Activated CD8-positive, alpha-beta memory T cell treated with anti-CD3 and anti-CD28 coated beads for 48 hours (primary cell): ENCODE results near the gene GLI2.

Experiments
- DNase-seq, 3 experiments: peaks; one replicate each; pipeline ENCODE4 v3.0.0-alpha.2; 2020; ENCODE audit warnings: low read depth in 2 of 3, low spot score in 2 of 3

GLI2 gene

DNA sequence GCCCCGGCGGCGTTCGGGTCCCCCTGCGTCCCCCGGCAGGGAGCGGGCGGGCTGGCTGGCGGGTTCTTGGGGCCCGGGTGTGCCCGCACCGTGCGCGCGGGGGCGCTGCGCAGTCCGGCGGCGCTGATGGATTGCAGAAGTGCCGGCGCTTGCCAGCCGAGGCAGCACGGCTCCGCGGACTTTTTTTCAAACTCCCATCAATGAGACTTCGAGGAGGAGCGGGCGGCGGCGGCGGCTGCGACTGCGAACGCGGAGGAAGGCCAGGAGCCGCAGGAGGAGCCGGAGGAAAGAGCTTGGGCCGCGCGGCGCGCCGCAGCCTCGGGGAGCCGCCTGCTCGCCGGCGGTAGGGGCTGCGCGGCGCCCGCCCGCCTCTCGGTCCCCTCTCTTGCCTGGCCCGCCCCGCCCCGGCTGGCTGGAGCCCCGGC lies at the start of gene GLI2:
TSS of gene GLI2 (plus strand) at position 123 of the 425 bp plus-strand sequence. CDS start 61,453 bp downstream, outside the sequence.
- peak; percentile 7 to 28 (median 8) for DNase-seq

DNA sequence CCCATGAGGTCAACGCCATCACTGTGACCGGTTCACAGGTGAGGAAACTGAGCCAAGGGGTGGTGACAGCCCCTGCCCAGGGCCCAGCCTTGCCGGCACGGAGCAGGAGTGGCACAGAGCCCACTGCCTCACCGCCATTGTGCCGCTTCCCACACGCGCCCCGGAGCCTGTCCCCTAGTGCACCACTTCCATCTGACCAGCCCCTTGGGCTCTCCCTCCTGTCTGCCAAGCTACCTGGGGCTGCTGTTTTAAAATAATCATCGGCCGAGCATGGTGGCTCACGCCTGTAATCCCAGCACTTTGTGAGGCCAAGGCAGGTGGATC lies 49.7 kb upstream of the GLI2 start:
- DNase-seq, result no peak

DNA sequence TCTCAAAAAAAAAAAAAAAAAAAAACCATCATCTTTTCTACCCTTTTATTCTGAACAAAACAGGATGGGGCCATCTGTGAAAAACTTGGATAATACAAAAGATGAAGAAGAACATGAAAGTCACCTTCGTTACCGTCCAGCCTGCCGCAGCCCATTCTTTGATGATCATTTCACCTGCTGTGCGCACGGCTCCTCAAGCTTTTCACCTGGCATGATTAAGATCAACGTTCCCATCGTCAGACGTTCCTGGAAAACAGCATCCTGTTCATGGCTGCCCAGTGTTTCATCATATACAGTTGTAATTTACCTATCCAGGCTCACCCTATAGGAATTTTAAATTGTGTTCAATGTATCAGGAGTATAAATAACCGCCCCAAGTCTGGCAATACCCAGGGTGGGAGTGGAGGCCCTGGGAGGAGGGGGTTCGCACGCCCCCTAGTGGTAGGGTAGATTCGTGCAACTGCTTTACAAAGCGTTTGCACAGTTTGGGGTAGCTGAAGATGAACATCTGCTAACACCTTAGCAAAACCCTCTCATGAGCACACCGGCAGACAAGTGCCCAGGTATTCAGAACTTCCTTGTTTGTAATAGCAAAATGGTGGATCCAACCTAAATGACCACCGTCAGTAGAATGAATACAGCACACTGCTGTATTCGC lies 49.0 kb upstream of the GLI2 start:
- no peak for DNase-seq

DNA sequence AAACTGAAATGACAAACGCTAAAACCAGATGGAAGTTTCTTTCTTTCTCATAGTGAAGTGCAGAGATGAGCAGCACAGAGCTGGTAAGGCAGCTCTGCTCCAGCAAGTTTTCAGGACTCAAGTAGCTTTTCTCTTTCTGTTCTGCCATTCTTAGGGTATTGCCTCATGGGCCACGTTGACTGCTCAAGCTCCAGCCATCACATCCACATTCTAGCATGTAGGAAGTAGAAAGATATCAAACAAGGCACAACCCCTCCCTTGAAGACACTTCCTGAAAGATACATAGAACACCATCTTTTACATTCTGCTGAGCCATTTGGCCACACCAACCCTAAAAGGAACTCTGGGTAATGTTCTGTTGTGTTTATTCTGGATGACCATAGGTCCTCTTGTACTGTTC lies 48.5 kb upstream of the GLI2 start:
- no peak for DNase-seq

DNA sequence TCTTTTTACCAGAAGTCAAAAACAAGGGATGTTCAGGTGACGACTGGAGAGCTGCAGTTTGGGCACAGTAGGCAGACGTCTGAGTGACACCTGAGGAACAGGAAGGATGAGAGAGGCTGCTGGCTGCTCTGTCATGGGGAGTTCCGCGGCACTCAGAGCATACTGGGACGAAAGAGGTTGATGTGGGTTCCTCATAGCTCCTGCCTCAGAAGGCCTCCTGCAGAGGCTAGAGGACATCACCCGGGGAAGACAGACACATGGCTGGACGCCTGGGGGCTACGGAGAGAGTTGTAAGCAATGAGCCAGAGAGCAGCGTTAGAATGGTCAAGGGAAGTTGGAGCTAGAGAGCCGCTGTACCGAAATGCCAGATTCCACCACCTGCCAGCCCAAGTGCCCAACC lies 45.1 kb upstream of the GLI2 start:
- DNase-seq, result no peak

DNA sequence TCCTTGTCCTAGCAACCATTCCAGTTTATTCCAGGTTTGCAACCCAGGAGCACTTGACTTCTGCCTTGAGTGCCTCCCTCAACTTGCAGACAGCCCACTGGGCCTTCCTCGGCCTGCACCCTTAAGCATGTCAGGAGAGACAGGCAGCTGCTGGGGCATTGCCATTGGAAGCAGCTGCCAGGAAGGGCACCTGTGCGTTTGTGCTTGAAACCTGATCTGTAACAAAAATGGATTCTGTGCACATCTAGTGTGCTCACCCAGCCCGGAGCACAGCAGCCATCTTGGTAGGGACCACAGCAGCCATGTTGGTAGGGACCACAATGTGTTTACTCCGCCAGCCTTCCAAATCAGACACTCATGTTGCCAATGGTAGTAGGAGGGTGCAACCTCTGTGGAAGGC lies 44.3 kb upstream of the GLI2 start:
- DNase-seq, result no peak

DNA sequence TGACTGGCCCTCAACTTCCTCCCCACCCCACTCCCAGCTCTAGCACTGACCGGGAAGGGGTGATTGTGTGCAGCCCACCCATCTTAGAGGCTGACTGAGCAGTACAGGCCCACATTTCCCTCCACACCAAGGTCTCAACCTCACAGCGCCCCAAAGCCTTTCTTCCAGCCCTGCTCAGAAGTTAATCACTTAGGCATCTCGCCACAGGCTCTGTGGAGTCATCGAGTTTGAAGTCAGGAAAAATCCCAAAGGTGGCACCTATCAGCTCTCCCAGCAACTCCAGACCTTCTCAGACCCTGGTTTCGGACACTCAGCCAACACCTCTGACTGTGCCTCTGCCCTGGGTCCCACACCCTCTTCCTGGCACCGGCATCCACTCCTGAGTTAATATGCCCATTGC lies 43.0 kb upstream of the GLI2 start:
- no peak for DNase-seq

DNA sequence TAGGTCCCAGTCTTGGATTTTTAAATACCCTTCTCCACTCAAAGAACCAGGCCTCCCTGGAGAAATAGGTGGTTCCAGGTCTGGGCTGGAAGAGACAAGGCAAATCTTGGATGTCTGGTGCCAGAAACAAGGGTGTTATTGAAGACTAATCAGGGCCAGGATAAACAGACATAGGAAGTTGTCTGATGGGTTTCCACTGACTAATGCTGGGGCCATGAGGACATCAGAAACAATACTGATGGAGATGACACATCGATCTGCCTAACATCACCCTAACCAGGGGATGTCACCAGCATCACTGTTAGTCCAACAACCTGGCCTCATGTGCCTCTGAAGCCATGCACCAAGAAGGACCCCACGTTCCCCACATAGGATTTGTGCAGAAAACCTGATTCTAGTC lies 42.5 kb upstream of the GLI2 start:
- DNase-seq, result no peak

DNA sequence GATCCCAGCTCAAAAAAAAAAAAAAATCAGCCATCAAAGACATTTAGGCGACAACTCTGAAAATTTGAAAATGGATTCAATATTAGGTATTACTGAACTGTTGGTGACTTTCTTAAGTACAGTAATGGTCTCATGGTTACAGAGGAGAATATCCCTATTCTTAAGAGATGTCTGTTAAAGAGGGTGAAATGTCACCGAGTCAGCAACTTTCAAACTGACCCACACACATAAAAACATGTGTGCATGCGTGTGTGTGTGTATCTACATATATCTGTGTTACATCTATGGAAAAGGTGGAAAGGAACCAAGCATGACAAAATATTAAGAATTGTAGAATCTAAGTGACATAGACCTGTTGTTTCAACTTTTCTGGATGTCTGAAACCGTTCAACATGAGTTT lies 41.6 kb upstream of the GLI2 start:
- DNase-seq, result no peak

DNA sequence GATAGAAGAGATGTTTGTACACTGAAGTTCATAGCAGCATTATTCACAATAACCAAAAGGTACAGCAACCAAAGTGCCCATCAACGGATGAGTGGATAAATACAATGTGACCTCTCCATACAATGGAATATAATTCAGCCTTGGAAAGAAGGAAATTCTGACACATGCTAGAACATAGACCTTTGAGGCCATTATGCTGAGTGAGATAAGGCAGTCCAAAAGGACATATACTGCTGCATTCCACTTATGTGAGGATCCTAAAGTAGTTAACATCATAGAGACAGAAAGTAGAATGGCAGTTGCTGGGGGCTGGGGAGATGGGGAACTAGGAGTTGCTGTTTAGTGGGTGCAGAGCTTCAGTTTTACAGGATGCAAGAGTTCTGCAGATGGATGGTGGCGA lies 38.2 kb upstream of the GLI2 start:
- no peak for DNase-seq

DNA sequence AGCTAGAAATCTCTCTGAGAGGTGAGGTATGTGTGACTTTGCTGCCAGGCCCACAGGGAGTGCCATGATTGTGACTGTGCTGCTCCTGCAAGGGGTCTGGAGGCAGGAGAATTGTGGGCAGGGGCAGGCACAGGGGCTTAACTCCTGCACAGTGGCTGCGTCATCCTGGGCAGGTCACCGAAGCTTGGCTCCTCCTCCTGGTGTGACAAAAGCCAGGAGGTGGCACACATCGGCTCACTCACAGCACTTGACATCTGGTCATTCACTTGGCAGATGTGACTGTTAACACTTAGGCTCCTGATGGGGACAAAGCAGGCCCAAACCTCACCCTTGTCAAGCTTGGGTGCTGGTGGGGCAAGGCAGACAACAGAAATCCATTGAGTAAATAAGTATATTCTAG lies 36.4 kb upstream of the GLI2 start:
- no peak for DNase-seq

DNA sequence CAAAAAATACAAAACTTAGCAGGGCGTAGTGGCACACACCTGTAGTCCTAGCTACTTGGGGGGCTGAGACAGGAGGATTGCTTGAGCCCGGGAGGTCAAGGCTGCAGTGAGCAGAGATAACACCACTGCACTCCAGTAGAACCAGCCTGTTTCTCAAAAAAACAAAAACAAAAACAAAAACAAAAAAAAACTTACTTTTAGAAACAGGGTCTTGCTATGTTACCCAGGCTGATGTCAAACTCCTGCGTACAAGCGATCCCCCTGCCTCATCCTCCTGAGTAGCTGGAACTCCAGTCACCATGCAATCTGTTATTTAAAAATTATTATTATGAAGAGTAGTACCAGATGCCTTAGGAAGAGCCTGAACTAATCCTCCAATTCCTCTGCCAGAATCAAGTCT lies 35.0 kb upstream of the GLI2 start:
- no peak for DNase-seq

DNA sequence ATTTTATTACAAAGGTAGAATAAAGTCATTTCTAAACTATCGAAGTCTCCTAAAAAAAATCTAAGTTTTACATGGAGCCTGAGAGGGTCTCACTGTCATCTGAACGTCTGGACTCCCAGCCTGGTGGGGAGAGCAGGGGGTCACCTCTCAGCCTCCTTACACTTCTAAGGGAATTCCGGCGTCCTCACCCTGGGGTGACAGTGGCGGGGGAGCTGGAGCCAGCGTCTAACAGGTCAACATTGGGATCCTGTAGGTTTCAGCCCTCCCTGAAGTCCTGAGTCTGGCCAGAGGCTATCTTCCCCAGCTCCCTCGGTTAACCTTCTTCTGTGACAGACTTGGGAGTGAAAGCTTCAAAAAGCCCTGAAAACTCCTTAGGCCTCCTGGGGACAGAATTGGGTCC lies 34.6 kb upstream of the GLI2 start:
- DNase-seq, result no peak

DNA sequence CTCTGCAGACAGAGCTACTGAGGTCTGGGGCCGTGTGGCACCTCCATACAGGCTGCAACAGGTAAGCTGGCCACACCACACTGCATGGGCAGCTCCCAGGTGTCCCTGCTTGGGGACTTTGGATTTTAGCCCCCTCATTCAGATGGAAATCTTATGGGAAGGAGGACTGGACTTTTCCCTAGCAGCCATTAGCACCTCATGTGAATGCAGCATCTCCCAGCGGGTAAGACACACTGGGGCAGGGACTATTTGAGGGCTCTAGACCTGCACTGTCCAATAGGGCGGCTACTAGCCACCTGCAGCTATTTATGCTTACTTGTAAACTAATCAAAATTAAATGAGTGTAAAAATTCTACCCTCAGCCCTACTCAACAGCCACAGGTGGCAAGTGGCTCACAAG lies 34.2 kb upstream of the GLI2 start:
- DNase-seq, result no peak

DNA sequence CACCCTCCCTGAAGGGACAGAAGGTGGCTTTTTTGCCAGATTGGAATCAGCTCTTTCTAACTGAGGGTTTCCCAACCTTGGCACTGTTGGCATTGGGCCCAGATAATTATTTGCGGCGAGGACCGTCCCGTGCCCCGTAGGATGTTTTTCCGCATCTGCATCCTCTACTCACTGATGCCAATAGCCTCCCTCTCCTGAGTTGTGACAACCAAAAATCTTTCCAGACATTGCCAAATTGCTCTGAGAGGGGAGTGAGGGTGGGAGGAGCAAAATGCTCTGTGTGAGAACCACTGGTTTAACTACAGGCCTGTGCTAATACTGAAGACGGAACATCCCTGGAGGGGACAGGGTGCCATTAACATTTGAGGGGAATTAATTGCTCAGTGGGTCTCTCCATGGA lies 33.6 kb upstream of the GLI2 start:
- no peak for DNase-seq

DNA sequence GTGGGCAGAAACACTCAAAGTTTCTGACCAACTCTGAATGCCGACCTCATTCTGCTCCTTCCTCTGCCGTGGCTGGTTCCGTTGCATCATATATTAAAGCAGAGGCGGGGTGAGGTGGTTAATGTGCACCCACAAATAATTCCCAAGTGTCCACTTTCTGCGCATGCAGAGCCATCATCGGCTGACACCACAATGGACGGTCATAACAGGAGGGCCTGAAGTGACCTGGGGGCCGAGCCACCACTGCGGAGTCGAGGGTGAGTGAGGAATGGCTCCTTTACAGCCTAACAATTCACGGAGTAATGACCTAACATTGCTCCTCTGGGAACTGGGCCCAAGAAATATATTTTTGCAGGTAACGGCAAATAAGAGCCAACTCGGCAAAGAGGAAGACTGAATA lies 32.9 kb upstream of the GLI2 start:
- DNase-seq, result no peak

DNA sequence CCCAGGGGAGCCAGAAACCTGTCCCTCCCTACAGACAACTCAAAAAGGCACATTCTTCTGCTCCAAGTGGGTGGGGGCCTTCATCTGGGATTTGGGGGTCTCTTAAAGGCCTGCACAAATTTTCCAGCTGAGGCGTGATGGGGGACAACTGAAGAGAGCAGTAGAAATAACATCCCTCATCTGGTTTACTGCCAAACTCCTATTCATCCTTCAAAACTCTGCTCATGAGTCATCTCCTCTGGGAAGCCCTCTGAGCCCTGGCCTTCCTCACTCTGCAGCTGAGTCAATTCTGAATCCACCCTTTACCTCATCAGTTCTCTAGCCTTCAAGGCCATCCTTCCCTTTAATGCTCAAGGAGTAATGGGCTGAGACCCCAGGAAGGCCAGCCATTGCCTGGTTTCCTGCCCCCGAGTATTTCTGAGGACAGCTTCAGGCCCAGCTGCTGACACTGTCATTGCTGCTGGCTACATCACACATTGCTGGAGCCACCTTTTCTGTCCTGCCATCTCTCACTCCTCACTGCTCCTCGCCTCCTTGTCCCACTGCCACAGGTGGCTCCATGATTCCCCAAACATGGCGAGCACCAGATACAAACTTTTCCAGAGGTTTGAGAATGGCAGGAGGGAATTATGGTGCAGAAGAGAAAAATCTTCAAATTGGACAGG lies 32.2 kb upstream of the GLI2 start:
- DNase-seq, result no peak

DNA sequence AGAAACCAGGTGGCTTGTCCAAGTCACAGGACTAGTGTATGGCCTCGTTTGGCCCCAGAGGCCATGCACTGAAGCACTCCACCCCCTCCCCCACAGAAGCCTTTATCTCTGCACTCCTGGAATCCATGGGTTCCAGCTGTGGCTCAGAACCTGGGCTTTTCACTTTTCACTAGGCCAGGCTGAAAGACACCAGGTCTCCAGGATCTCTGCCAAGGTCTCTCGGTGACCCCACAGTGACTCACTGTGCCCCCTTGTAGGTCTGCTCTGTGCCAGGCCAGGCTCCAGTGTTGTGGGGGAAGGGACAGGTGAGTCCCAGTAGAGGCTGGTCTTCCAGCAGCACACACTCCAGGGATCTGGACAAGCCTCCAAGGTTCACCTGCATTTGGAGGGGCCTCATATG lies 31.0 kb upstream of the GLI2 start:
- DNase-seq, result no peak

DNA sequence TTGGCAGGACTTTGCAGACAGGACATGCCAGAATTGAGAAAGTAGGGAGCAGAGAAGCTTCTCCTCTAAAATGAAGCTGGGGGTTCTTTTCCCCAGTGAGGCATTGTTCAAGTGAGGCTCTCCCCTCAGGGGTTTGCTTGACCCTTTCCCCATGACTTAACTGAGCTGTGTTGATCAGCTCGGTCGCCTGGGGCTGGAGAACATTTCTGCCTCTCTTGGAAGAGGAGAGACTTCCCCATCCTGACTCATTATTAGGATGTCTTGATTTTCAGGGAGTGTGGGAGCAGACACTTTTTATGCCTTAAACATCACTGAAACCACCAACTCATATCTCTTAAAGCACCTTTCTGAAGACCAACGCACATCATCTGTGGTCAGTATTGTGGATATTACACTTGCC lies 27.9 kb upstream of the GLI2 start:
- no peak for DNase-seq

DNA sequence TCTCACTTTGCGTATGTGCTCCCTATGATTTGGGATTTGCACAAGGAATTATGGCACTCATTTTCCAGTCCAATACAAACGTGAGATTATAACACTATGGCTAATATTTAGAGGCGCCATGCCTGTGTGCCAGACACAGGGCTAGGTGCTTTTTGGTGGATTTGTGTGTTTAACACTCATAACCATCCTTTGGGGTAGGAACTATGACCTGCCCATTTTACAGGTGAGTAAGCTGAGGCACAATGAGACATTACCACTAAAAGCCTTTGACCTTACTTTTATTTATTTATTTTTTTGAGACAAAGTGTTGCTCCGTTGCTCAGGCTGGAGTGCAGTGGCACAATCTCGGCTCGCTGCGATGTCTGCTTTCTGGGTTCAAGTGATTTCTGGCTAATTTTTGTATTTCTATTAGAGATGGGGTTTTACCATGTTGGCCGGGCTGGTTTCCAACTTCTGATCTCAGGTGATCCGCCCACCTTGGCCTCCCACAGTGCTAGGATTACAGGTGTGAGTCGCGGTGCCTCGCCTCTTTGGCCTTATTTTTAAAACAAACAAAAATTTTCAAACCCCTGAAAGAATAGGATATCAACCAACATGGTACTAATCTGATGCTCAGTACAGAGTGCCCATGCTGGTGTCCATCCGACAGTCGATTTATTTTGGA lies 26.6 kb upstream of the GLI2 start:
- DNase-seq, result no peak

DNA sequence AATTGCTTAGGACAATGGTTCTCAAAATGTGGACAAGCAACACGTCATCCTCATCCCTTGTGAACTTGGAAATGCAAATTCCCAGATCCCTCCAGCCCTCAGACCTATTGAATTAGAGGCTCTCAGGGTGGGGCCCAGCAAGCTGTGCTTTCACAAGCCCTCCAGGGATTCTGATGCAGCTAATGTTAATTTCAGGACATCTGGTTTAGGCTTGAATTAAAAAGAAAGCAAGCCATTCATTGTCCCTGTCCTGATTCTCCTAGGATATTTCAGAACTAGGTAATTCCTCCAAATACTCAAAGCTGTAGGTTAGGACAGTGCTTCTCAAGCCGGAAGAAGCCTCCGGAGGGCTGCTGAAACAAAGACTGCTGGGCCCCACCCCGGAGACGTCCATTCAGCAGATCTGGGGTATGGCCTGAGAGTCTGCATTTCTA lies 26.0 kb upstream of the GLI2 start:
- DNase-seq, result no peak

DNA sequence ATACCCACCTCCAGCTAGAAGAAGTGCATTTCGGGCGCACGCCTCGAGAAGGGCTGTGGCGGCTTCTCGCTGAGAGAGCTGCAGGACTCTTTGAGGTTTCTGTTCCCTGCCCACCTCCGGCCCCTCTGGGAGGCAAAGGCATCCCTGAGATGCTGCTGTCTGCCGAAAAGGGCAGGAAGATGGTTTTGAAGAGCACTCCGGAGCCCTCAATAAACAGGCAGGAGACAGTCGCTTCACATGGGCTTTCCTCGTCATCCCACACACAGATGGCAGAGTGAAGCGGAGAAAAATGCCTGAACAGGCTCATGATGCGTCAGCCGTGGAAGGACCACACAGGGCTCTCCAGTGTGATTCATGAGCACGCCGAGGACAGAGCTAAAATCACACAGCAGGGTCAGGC lies 25.4 kb upstream of the GLI2 start:
- DNase-seq, result no peak

DNA sequence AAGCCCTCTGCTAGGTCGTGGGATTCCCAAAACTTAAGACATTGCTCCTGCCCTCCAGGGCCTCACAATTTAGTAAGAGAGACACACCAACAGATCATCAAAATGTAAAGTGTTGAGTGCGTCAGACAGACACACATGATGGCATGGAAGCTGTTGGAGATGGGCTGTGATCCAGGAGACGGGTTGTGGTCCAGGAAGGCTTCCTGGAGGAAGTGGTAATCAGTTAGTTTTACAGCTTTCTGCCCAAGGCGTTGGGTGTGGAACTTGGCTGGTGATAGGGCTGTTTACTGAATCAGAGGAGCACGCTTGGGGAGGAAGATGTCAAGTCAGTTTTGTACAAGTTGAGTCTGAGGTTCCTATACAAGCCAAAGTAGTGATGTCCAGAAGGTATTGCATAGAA lies 24.0 kb upstream of the GLI2 start:
- no peak for DNase-seq
